K562 (cell line): ENCODE results near the gene RRBP1. TPM values are rescaled to one million over a fixed set of nuclear protein-coding genes. Genes with fewer than 3 reads are reported as not detected.
A peak's percentile ranks its signal among the peaks of the same experiment; 100 is the strongest.

Experiments used
- ATAC-seq: fragments of 200-7000 bp; cut with Tn5 transposase; 3 replicates; pipeline ENCODE4 v1.9.1; 2020; ENCODE audit warnings: moderate library complexity
- BruUV-seq: library from RNA; stranded (reverse); fragments of 400-500 nt; replicated peaks from 2 replicates; lab custom pipeline; 2021; lab: Mats Ljungman, UMichigan
- CTCF ChIA-PET: fragments of 300-600 bp; formaldehyde crosslinking; extraction: SDS; loops from one replicate; lab custom pipeline; 2021; ENCODE audit warnings: low intra/inter-chr PET ratio; lab: Yijun Ruan, JAX
- POLR2A ChIA-PET: fragments of 300-600, 350-650 bp; sonication (Branson Sonifier 250); formaldehyde crosslinking; extraction: SDS; loops from one replicate; lab custom pipeline; 2021; ENCODE audit warnings: antibody characterized with exemption, inconsistent platforms; lab: Yijun Ruan, JAX
- DNase-seq, 4 experiments: peaks; one replicate each; pipeline versions ENCODE4 v3.0.0 to v3.0.0-alpha.2; 2011 to 2018; ENCODE audit warnings: low spot score in 3 of 4, mixed read lengths in 3 of 4; ENCODE audit errors: extremely low read depth in 1 of 4
- FAIRE-seq: peaks from 2 replicates; lab custom pipeline; 2011; peaks lifted over from hg19 to GRCh38; lab: Jason Lieb, UNC
- H2AFZ ChIP-seq: 2 replicates; pipeline ENCODE4 v1.6.0; 2011; ENCODE audit warnings: low read depth, low read length, control low read depth, inconsistent platforms
- H3K27ac ChIP-seq: fragments of 200-600 bp; 3 replicates; pipeline ENCODE4 v1.8.0; 2011; ENCODE audit warnings: low read depth, mild to moderate bottlenecking, control low read depth, inconsistent platforms, low read length, moderate library complexity, mixed read lengths; ENCODE audit errors: extremely low read depth
- H3K27me3 ChIP-seq, 2 experiments: fragments of 300-600 bp in 1 of 2; 2 replicates in 1 of 2; 3 replicates in 1 of 2; pipeline versions ENCODE4 v1.6.0 to v1.8.0; 2011; ENCODE audit warnings: inconsistent platforms in 2 of 2, low read length in 2 of 2, mild to moderate bottlenecking in 1 of 2, mixed read lengths in 1 of 2, moderate library complexity in 1 of 2; ENCODE audit not compliant: control insufficient read depth in 2 of 2, insufficient read depth in 2 of 2
- H3K36me3 ChIP-seq: fragments of 300-600 bp; 3 replicates; pipeline ENCODE4 v1.8.0; 2011; ENCODE audit warnings: mild to moderate bottlenecking, low read length, inconsistent platforms; ENCODE audit not compliant: control insufficient read depth, insufficient read depth
- H3K4me1 ChIP-seq, 2 experiments: fragments of 200-600 bp in 1 of 2; replicated peaks in 1 of 2; 2 replicates in 1 of 2; 3 replicates in 1 of 2; pipeline versions ENCODE4 v1.5.1 to v1.8.0; 2011; ENCODE audit warnings: inconsistent platforms in 2 of 2, low read length in 2 of 2, mild to moderate bottlenecking in 1 of 2, mixed read lengths in 1 of 2, moderate library complexity in 1 of 2; ENCODE audit not compliant: control insufficient read depth in 2 of 2, insufficient read depth in 2 of 2
- H3K4me2 ChIP-seq: 2 replicates; pipeline ENCODE4 v1.6.1; 2011; ENCODE audit warnings: low read length, control low read depth, inconsistent platforms, mixed read lengths; ENCODE audit not compliant: insufficient read depth
- H3K4me3 ChIP-seq: fragments of 200-600 bp; sonication (generic), shearing (Covaris generic); 2 replicates; pipeline ENCODE4 v1.5.1; 2016; ENCODE audit warnings: control low read depth, inconsistent platforms
- H3K79me2 ChIP-seq: fragments of 200-600 bp; 3 replicates; pipeline ENCODE4 v1.8.0; 2011; ENCODE audit warnings: low read length, inconsistent platforms; ENCODE audit not compliant: control insufficient read depth, insufficient read depth
- H3K9ac ChIP-seq, 2 experiments: 2 replicates each; pipeline versions ENCODE4 v1.6.0 to v1.6.1; 2011; ENCODE audit warnings: low read depth in 2 of 2, low read length in 2 of 2, control low read depth in 1 of 2, inconsistent platforms in 1 of 2, mild to moderate bottlenecking in 1 of 2, mixed read lengths in 1 of 2; ENCODE audit not compliant: insufficient read depth in 1 of 2
- H3K9me1 ChIP-seq: one replicate; pipeline ENCODE4 v1.6.0; 2011; ENCODE audit warnings: inconsistent platforms, mild to moderate bottlenecking, low read length, moderate library complexity; ENCODE audit not compliant: control insufficient read depth, insufficient read depth
- H3K9me3 ChIP-seq: replicated peaks from 2 replicates; pipeline ENCODE4 v1.5.1; 2011; ENCODE audit warnings: low read depth, low read length, inconsistent platforms; ENCODE audit not compliant: control insufficient read depth, insufficient read depth
- H4K20me1 ChIP-seq: replicated peaks from 2 replicates; pipeline ENCODE4 v1.6.1; 2011; ENCODE audit warnings: low read length, inconsistent platforms, mixed read lengths; ENCODE audit not compliant: control insufficient read depth, insufficient read depth
- EGR1 ChIP-seq: fragments of 450-650 bp; conservative IDR thresholded peaks from 2 replicates; pipeline ENCODE4 v1.6.1; 2017; ENCODE audit warnings: mild to moderate bottlenecking
- NFE2 ChIP-seq: IDR thresholded peaks from 2 replicates; pipeline ENCODE4 v1.6.1; 2014; ENCODE audit warnings: antibody characterized with exemption, low read depth
- PCBP2 ChIP-seq: fragments of 200-400 bp; formaldehyde crosslinking; IDR thresholded peaks from 2 replicates; pipeline ENCODE4 v1.6.1; 2018; ENCODE audit warnings: low read length, low read depth, mild to moderate bottlenecking, moderate library complexity; ENCODE audit not compliant: poor library complexity, severe bottlenecking
- PKNOX1 ChIP-seq: fragments of 450-650 bp; IDR thresholded peaks from 2 replicates; pipeline ENCODE4 v1.6.1; 2016
- ZBTB5 ChIP-seq: fragments of 450-650 bp; IDR thresholded peaks from 2 replicates; pipeline ENCODE4 v1.6.1; 2017; ENCODE audit warnings: antibody characterized with exemption
- ZNF316 ChIP-seq: fragments of 450-650 bp; IDR thresholded peaks from 2 replicates; pipeline ENCODE4 v1.6.1; 2016
- WGBS: fragments of 100-300 bp; shearing (Covaris generic); methylation state at CpG from one replicate; pipeline ENCODE4 v1.1.6; 2016; ENCODE audit warnings: low coverage, mixed read lengths; ENCODE audit not compliant: insufficient coverage; ENCODE audit errors: missing lambda C conversion rate; 5-methylcytosine and 5-hydroxymethylcytosine counted together
- in situ Hi-C: fragments of 300-500 bp; cut with MboI; formaldehyde crosslinking; loops from 4 replicates; pipeline ENCODE4 v1.15.0; 2018; ENCODE audit warnings: inconsistent platforms, mixed read lengths
- intact Hi-C: fragments of 100-400 bp; cut with micrococcal nuclease; formaldehyde crosslinking; loops from 2 replicates; pipeline ENCODE4 v1.14.2; 2022
- polyA plus RNA-seq, 8 experiments: library from polyadenylated mRNA; depleted of rRNA in 4 of 8; stranded (reverse) in 5 of 8; unstranded in 3 of 8; fragments of >200 nt; fragmentation: Nextera tagmentation in 2 of 8; fragmentation: Illumina TruSeq in 1 of 8; extraction: Ambion mirVana in 2 of 8; extraction: Trizol in 1 of 8; gene quantifications; 2 replicates each; pipeline versions ENCODE4 v1.2.1 to v1.2.3, GENCODE V29; 2011 to 2014; ENCODE audit warnings: inconsistent platforms in 1 of 8, missing spikeins in 1 of 8
- total RNA-seq, 7 experiments: library from RNA; depleted of rRNA in 6 of 7; stranded (reverse); fragments of >200 nt in 6 of 7; fragmentation: Illumina TruSeq in 2 of 7; extraction: Trizol in 2 of 7; gene quantifications; 2 replicates each; pipeline versions ENCODE4 v1.2.1 to v1.2.3, GENCODE V29; 2011 to 2021; ENCODE audit warnings: low replicate concordance in 1 of 7
- TF ChIP-seq, protein P1 (sequence below): fragments of 200-800 bp; sonication (Bioruptor generic); IDR thresholded peaks from 2 replicates; pipeline ENCODE4 v1.6.1; 2017; ENCODE audit warnings: missing genetic modification characterization, missing compliant biosample characterization

Gene RRBP1
- total and polyA plus RNA-seq, 9 of the 15 experiments (the other 6 are each of a cell fraction or from before 2014, with no cell fraction given): 0.84 to 32.0 (median 17.6) TPM

- Histone ChIP-seq H4K20me1 (no peaks in the 10 kb centered on the region), H3K4me2 (no peak overlapping the region), H3K27me3 (peaks cover 0 to 39% of the 10 kb centered on the region in 2 experiments; a peak in 3 of 5 replicates), H3K79me2 (no peaks in the 10 kb centered on the region), H3K27ac (no peak overlapping the region), H3K9ac (no peak overlapping the region), H2AFZ (no peak overlapping the region), H3K4me1 (peaks cover 0 to 6% of the 10 kb centered on the region in 2 experiments; a peak in 3 of 5 replicates), H3K4me3 (no peak overlapping the region), H3K9me3 (no peaks in the 10 kb centered on the region)
- DNase-seq (peak in 3 of 4 experiments; percentile 3 to 17 (median 9)), FAIRE-seq (no peak), ATAC-seq (no peak; the same call in 1 of the 3 replicates)
- POLR2A ChIA-PET: interaction anchor here (0.6 kb wide), 1 partner anchor 201 kb away, joined by 4 read pairs; no protein-coding TSS in a partner anchor
- in situ Hi-C loops (no loop called here), intact Hi-C loops (no loop called here)
- BruUV-seq: no TSS peak
- CTCF ChIA-PET: no interaction called here
- TF ChIP-seq NFE2: peak; percentile 52
- TF ChIP-seq PKNOX1: peak; percentile 64; the same call in 1 of the 2 replicates
- peak; percentile 88 for TF ChIP-seq EGR1
- TF ChIP-seq, protein P1, sequence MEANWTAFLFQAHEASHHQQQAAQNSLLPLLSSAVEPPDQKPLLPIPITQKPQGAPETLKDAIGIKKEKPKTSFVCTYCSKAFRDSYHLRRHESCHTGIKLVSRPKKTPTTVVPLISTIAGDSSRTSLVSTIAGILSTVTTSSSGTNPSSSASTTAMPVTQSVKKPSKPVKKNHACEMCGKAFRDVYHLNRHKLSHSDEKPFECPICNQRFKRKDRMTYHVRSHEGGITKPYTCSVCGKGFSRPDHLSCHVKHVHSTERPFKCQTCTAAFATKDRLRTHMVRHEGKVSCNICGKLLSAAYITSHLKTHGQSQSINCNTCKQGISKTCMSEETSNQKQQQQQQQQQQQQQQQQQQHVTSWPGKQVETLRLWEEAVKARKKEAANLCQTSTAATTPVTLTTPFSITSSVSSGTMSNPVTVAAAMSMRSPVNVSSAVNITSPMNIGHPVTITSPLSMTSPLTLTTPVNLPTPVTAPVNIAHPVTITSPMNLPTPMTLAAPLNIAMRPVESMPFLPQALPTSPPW (CRISPR knock-in tag): peak; percentile 55; the same call in 1 of the 2 replicates
- TF ChIP-seq ZBTB5: no peak
- TF ChIP-seq PCBP2: no peak
- TF ChIP-seq ZNF316: peak; percentile 22; the same call in 1 of the 2 replicates
- TF ChIP-seq, all 486 proteins: peak for 5
- no peaks in the 10 kb centered on the region for H3K36me3 ChIP-seq
- 6% methylated on average over 14 of the region's 21 CpGs for WGBS
- H3K9me1 ChIP-seq: no peaks in the 10 kb centered on the region
Measured at GRCh38 chr20:17710379-17711266, 28.6 kb upstream of the RRBP1 start.
